Measurements from ENCODE around the gene SETD4.

Gene SETD4

GRCh38 chr21:36047139-36047538 is 13.2 kb downstream of the SETD4 start:
- Histone ChIP-seq H3F3A (ENCODE audit: insufficient read depth, low read length) (0 out of 2 replicates have a peak, but pooled peaks cover under 1% of the 10 kb centered on the region), H3K27ac (ENCODE audit: low read depth, low read length, poor library complexity, severe bottlenecking) (no peak overlapping the region), H2AFZ (ENCODE audit: low read length) (no peak overlapping the region), H3K27me3 (ENCODE audit: insufficient read depth, low read length) (no peaks in the 10 kb centered on the region), H4K20me1 (ENCODE audit: insufficient read depth, low read length) (no peaks in the 10 kb centered on the region), H3K36me3 (ENCODE audit: insufficient read depth, low read length) (peaks cover 80% of the 10 kb centered on the region), H3K9me2 (ENCODE audit: low read depth, low read length) (no peaks in the 10 kb centered on the region), H3K4me2 (ENCODE audit: low read length) (no peak overlapping the region), H3K9ac (ENCODE audit: low read length) (no peak overlapping the region), H3K4me1 (ENCODE audit: insufficient read depth, low read length, severe bottlenecking) (no peaks in the 10 kb centered on the region), H3K9me3 (ENCODE audit: low read length) (no peaks in the 10 kb centered on the region), H3K4me3 (ENCODE audit: low read depth, low read length, poor library complexity, severe bottlenecking) (no peak overlapping the region), H3K79me2 (ENCODE audit: insufficient read depth, low read length) (no peaks in the 10 kb centered on the region)
- TF ChIP-seq CTCF (IDR thresholded peaks at IDR 0.05; ENCODE audit: low read length) = no peak
- TF ChIP-seq EZH2 (IDR thresholded peaks at IDR 0.05; ENCODE audit: borderline replicate concordance, low read length) = no peak

DNA sequence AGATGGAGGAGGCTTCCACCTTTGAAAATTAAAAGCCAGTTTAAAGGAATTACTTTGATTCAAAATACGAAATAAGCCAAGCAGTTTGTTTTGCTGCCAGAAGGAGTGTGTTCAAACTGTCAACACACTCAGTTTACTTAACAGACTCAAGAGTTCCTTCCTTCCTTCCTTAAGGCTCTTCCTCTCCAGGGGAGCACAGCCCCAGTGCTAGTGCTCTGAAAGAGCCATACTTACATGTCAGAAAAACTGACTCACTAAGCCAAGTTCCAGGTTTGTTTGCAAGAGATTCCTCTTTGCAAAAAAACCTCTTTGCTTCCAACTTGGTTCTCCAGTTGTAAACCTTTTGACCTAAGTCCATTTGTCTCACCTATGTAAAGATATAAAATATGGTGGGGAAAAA is 14.3 kb downstream of the SETD4 start:
- no peaks in the 10 kb centered on the region for H3K9me2 ChIP-seq (ENCODE audit: low read depth, low read length)
- H3K36me3 ChIP-seq (ENCODE audit: insufficient read depth, low read length) = peaks cover 82% of the 10 kb centered on the region
- H3K27me3 ChIP-seq (ENCODE audit: insufficient read depth, low read length) = no peaks in the 10 kb centered on the region
- 0 out of 2 replicates have a peak, but pooled peaks cover 3% of the 10 kb centered on the region for H3F3A ChIP-seq (ENCODE audit: insufficient read depth, low read length)
- H3K9me3 ChIP-seq (ENCODE audit: low read length) = no peaks in the 10 kb centered on the region
- H3K4me1 ChIP-seq (ENCODE audit: insufficient read depth, low read length, severe bottlenecking) = no peaks in the 10 kb centered on the region
- H3K27ac ChIP-seq (ENCODE audit: low read depth, low read length, poor library complexity, severe bottlenecking) = no peak overlapping the region
- no peak overlapping the region for H3K4me3 ChIP-seq (ENCODE audit: low read depth, low read length, poor library complexity, severe bottlenecking)
- no peak for TF ChIP-seq CTCF (IDR thresholded peaks at IDR 0.05; ENCODE audit: low read length)
- no peak overlapping the region for H2AFZ ChIP-seq (ENCODE audit: low read length)
- H3K9ac ChIP-seq (ENCODE audit: low read length) = no peak overlapping the region
- no peak overlapping the region for H3K4me2 ChIP-seq (ENCODE audit: low read length)
- H3K79me2 ChIP-seq (ENCODE audit: insufficient read depth, low read length) = no peaks in the 10 kb centered on the region
- no peaks in the 10 kb centered on the region for H4K20me1 ChIP-seq (ENCODE audit: insufficient read depth, low read length)

- H3K9me2 ChIP-seq (ENCODE audit: low read depth, low read length) = no peaks in the 10 kb centered on the region
- H2AFZ ChIP-seq (ENCODE audit: low read length) = no peak overlapping the region
- no peaks in the 10 kb centered on the region for H3K27me3 ChIP-seq (ENCODE audit: insufficient read depth, low read length)
- no peak overlapping the region for H3K9ac ChIP-seq (ENCODE audit: low read length)
- H4K20me1 ChIP-seq (ENCODE audit: insufficient read depth, low read length) = no peaks in the 10 kb centered on the region
- peaks cover 77% of the 10 kb centered on the region for H3K36me3 ChIP-seq (ENCODE audit: insufficient read depth, low read length)
- H3K4me2 ChIP-seq (ENCODE audit: low read length) = no peak overlapping the region
- H3K4me1 ChIP-seq (ENCODE audit: insufficient read depth, low read length, severe bottlenecking) = peaks cover 2% of the 10 kb centered on the region
- no peak overlapping the region for H3K4me3 ChIP-seq (ENCODE audit: low read depth, low read length, poor library complexity, severe bottlenecking)
- no peaks in the 10 kb centered on the region for H3K9me3 ChIP-seq (ENCODE audit: low read length)
- no peak for TF ChIP-seq CTCF (IDR thresholded peaks at IDR 0.05; ENCODE audit: low read length)
- no peak for TF ChIP-seq EZH2 (IDR thresholded peaks at IDR 0.05; ENCODE audit: borderline replicate concordance, low read length)
- 0 out of 2 replicates have a peak, but pooled peaks cover 3% of the 10 kb centered on the region for H3F3A ChIP-seq (ENCODE audit: insufficient read depth, low read length)
- no peak overlapping the region for H3K27ac ChIP-seq (ENCODE audit: low read depth, low read length, poor library complexity, severe bottlenecking)
- H3K79me2 ChIP-seq (ENCODE audit: insufficient read depth, low read length) = no peaks in the 10 kb centered on the region
Observed at GRCh38 chr21:36044056-36044455, 16.3 kb downstream of the SETD4 start.

Data from OCI-LY1 (cell line).